HEK293T (cell line): ENCODE results near the gene KCNJ11.

Source experiments
- CTCF ChIA-PET: fragments of 350-600 bp; formaldehyde crosslinking; extraction: SDS; loops from one replicate; lab custom pipeline; 2021; ENCODE audit warnings: antibody characterized with exemption, inconsistent platforms; lab: Yijun Ruan, JAX
- POLR2A ChIA-PET: fragments of 350-600 bp; formaldehyde crosslinking; extraction: SDS; loops from one replicate; lab custom pipeline; 2020; ENCODE audit warnings: antibody characterized with exemption, inconsistent platforms; lab: Yijun Ruan, JAX
- DNase-seq: peaks from one replicate; pipeline ENCODE4 v3.0.0; 2012; ENCODE audit warnings: mixed read lengths; ENCODE audit errors: extremely low spot score
- ARNT ChIP-seq: fragments of 450-650 bp; IDR thresholded peaks from 2 replicates; pipeline ENCODE4 v1.6.1; 2017; ENCODE audit warnings: mild to moderate bottlenecking
- BHLHE40 ChIP-seq: fragments of 450-650 bp; IDR thresholded peaks from 2 replicates; pipeline ENCODE4 v1.6.1; 2016; ENCODE audit warnings: mild to moderate bottlenecking, moderate library complexity, borderline replicate concordance
- CTBP1 ChIP-seq: fragments of 450-650 bp; IDR thresholded peaks from 2 replicates; pipeline ENCODE4 v1.6.1; 2016; ENCODE audit warnings: borderline replicate concordance
- ELF4 ChIP-seq: fragments of 450-650 bp; IDR thresholded peaks from 2 replicates; pipeline ENCODE4 v1.6.1; 2017; ENCODE audit warnings: antibody characterized with exemption
- FOXA1 ChIP-seq: fragments of 450-650 bp; IDR thresholded peaks from 2 replicates; pipeline ENCODE4 v1.6.1; 2016; ENCODE audit warnings: mild to moderate bottlenecking
- FOXK2 ChIP-seq: fragments of 450-650 bp; IDR thresholded peaks from 2 replicates; pipeline ENCODE4 v1.6.1; 2016; ENCODE audit warnings: mild to moderate bottlenecking
- FOXM1 ChIP-seq: fragments of 450-650 bp; IDR thresholded peaks from 2 replicates; pipeline ENCODE4 v1.6.1; 2017; ENCODE audit warnings: mild to moderate bottlenecking, borderline replicate concordance
- HDGF ChIP-seq: fragments of 450-650 bp; IDR thresholded peaks from 2 replicates; pipeline ENCODE4 v1.6.1; 2017; ENCODE audit warnings: antibody characterized with exemption, borderline replicate concordance
- L3MBTL2 ChIP-seq: fragments of 450-650 bp; conservative IDR thresholded peaks from 2 replicates; pipeline ENCODE4 v1.6.1; 2016; ENCODE audit warnings: mild to moderate bottlenecking
- LEF1 ChIP-seq: fragments of 450-650 bp; IDR thresholded peaks from 2 replicates; pipeline ENCODE4 v1.6.1; 2017; ENCODE audit warnings: mild to moderate bottlenecking, borderline replicate concordance
- NFRKB ChIP-seq: fragments of 450-650 bp; IDR thresholded peaks from 2 replicates; pipeline ENCODE4 v1.6.1; 2016; ENCODE audit warnings: mild to moderate bottlenecking, moderate library complexity
- PKNOX1 ChIP-seq: fragments of 450-650 bp; IDR thresholded peaks from 2 replicates; pipeline ENCODE4 v1.6.1; 2016
- SP1 ChIP-seq: fragments of 450-650 bp; IDR thresholded peaks from 2 replicates; pipeline ENCODE4 v1.6.1; 2017
- SUZ12 ChIP-seq: fragments of 450-650 bp; IDR thresholded peaks from 2 replicates; pipeline ENCODE4 v1.6.1; 2016; ENCODE audit warnings: mild to moderate bottlenecking
- TARDBP ChIP-seq: fragments of 450-650 bp; IDR thresholded peaks from 2 replicates; pipeline ENCODE4 v1.6.1; 2016
- ZNF384 ChIP-seq: fragments of 450-650 bp; IDR thresholded peaks from 2 replicates; pipeline ENCODE4 v1.6.1; 2016

The KCNJ11 gene

GRCh38 chr11:17412488-17413180, 24.2 kb upstream of the KCNJ11 start:
- CTCF ChIA-PET: no interaction called here
- no peak for DNase-seq
- TF ChIP-seq SUZ12 (no peak), SP1 (no peak), NFRKB (no peak), CTBP1 (no peak), FOXM1 (no peak), ARNT (no peak), L3MBTL2 (no peak)
- POLR2A ChIA-PET: no interaction called here

GRCh38 chr11:17411418-17411817, 23.0 kb upstream of the KCNJ11 start:
- ChIA-PET CTCF (no interaction called here), POLR2A (no interaction called here)
- TF ChIP-seq SP1 (no peak), ARNT (no peak), PKNOX1 (no peak)
- DNase-seq: no peak

GRCh38 chr11:17410606-17411379, 22.3 kb upstream of the KCNJ11 start:
- CTCF ChIA-PET: no interaction called here
- DNase-seq: no peak
- TF ChIP-seq CTBP1 (no peak), FOXM1 (no peak), FOXA1 (no peak), TARDBP (no peak), BHLHE40 (no peak), ELF4 (no peak), SP1 (no peak), FOXK2 (no peak), PKNOX1 (no peak), SUZ12 (no peak), LEF1 (no peak), NFRKB (no peak)
- POLR2A ChIA-PET: no interaction called here

GRCh38 chr11:17408641-17409040, 20.2 kb upstream of the KCNJ11 start:
- ChIA-PET CTCF (no interaction called here), POLR2A (no interaction called here)
- TF ChIP-seq NFRKB (no peak), ARNT (no peak), BHLHE40 (no peak), FOXK2 (no peak), SUZ12 (no peak), TARDBP (no peak), CTBP1 (no peak), FOXM1 (no peak), SP1 (no peak), L3MBTL2 (no peak), FOXA1 (no peak), HDGF (no peak), ELF4 (no peak)
- no peak for DNase-seq

GRCh38 chr11:17408026-17408425, 19.6 kb upstream of the KCNJ11 start:
- POLR2A ChIA-PET: no interaction called here
- CTCF ChIA-PET: no interaction called here
- DNase-seq: no peak
- TF ChIP-seq SUZ12: no peak
- TF ChIP-seq CTBP1: no peak
- TF ChIP-seq PKNOX1: no peak
- no peak for TF ChIP-seq BHLHE40
- TF ChIP-seq NFRKB: no peak
- TF ChIP-seq SP1: no peak
- no peak for TF ChIP-seq FOXA1
- no peak for TF ChIP-seq FOXM1
- TF ChIP-seq ELF4: no peak
- no peak for TF ChIP-seq L3MBTL2
- no peak for TF ChIP-seq LEF1
- TF ChIP-seq TARDBP: no peak
- no peak for TF ChIP-seq HDGF
- TF ChIP-seq ARNT: no peak

GRCh38 chr11:17407575-17407974, 19.1 kb upstream of the KCNJ11 start:
- TF ChIP-seq FOXA1 (no peak), ZNF384 (no peak), ARNT (no peak), FOXK2 (no peak), SUZ12 (no peak), ELF4 (no peak), PKNOX1 (no peak), TARDBP (no peak), NFRKB (no peak), L3MBTL2 (no peak)
- ChIA-PET CTCF (no interaction called here), POLR2A (no interaction called here)
- no peak for DNase-seq
